Mesothelial cell of epicardium (in vitro differentiated cells): Measurements from ENCODE around the gene CHRNE. TPM values are rescaled to one million over a fixed set of nuclear protein-coding genes. Genes with fewer than 3 reads are reported as not detected.
A peak's percentile ranks its signal among the peaks of the same experiment; 100 is the strongest.

Source experiments
- DNase-seq, 2 experiments: peaks; one replicate each; pipeline ENCODE4 v3.0.0; 2021; ENCODE audit warnings: low spot score in 2 of 2; ENCODE audit not compliant: unreplicated experiment in 2 of 2
- H3K27ac Mint-ChIP-seq: 2 replicates; pipeline ENCODE4 v1.8.0; 2021; ENCODE audit warnings: mixed read lengths
- H3K27me3 Mint-ChIP-seq: 2 replicates; pipeline ENCODE4 v1.8.0; 2021; ENCODE audit warnings: low read depth, mixed read lengths
- H3K36me3 Mint-ChIP-seq: 2 replicates; pipeline ENCODE4 v1.8.0; 2021; ENCODE audit warnings: mixed read lengths
- H3K4me1 Mint-ChIP-seq: 2 replicates; pipeline ENCODE4 v1.8.0; 2021; ENCODE audit warnings: mixed read lengths
- H3K4me3 Mint-ChIP-seq: 2 replicates; pipeline ENCODE4 v1.8.0; 2021; ENCODE audit warnings: mild to moderate bottlenecking, moderate library complexity, mixed read lengths
- H3K9me3 Mint-ChIP-seq: 2 replicates; pipeline ENCODE4 v1.8.0; 2021; ENCODE audit warnings: mixed read lengths
- total RNA-seq: library from RNA; stranded (reverse); gene quantifications from 3 replicates; pipeline ENCODE4 v1.2.1, GENCODE V29; 2021
- TF ChIP-seq, protein P1 (sequence below): fragments of 200-600 bp; sonication (generic); IDR thresholded peaks from one replicate; pipeline ENCODE4 v1.5.0; 2021; ENCODE audit warnings: antibody characterized with exemption; ENCODE audit not compliant: unreplicated experiment

The CHRNE gene
- total RNA-seq, 1 donor from 2014 or later = 1.5 TPM

- H3K4me1 Mint-ChIP-seq = peaks cover 39% of the 10 kb centered on the region
- no peaks in the 10 kb centered on the region for H3K27me3 Mint-ChIP-seq
- H3K27ac Mint-ChIP-seq = peak overlapping the region; percentile 99
- TF ChIP-seq, protein P1, sequence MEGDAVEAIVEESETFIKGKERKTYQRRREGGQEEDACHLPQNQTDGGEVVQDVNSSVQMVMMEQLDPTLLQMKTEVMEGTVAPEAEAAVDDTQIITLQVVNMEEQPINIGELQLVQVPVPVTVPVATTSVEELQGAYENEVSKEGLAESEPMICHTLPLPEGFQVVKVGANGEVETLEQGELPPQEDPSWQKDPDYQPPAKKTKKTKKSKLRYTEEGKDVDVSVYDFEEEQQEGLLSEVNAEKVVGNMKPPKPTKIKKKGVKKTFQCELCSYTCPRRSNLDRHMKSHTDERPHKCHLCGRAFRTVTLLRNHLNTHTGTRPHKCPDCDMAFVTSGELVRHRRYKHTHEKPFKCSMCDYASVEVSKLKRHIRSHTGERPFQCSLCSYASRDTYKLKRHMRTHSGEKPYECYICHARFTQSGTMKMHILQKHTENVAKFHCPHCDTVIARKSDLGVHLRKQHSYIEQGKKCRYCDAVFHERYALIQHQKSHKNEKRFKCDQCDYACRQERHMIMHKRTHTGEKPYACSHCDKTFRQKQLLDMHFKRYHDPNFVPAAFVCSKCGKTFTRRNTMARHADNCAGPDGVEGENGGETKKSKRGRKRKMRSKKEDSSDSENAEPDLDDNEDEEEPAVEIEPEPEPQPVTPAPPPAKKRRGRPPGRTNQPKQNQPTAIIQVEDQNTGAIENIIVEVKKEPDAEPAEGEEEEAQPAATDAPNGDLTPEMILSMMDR = no peak
- H3K9me3 Mint-ChIP-seq = no peaks in the 10 kb centered on the region
- no peak for DNase-seq
- peaks cover 8% of the 10 kb centered on the region for H3K36me3 Mint-ChIP-seq
- H3K4me3 Mint-ChIP-seq = peak overlapping the region; percentile 87
Observed at GRCh38 chr17:4941319-4941610, 38.4 kb upstream of the CHRNE start.

GRCh38 chr17:4940555-4941318 lies 37.8 kb upstream of the CHRNE start:
- peak overlapping the region; percentile 99 for H3K27ac Mint-ChIP-seq
- H3K4me1 Mint-ChIP-seq = peaks cover 36% of the 10 kb centered on the region
- no peaks in the 10 kb centered on the region for H3K9me3 Mint-ChIP-seq
- peak overlapping the region; percentile 87 for H3K4me3 Mint-ChIP-seq
- DNase-seq = peak in 1 of 2 experiments; percentile 43
- H3K36me3 Mint-ChIP-seq = peaks cover 10% of the 10 kb centered on the region
- TF ChIP-seq, protein P1 = no peak
- no peaks in the 10 kb centered on the region for H3K27me3 Mint-ChIP-seq

- peaks cover 29% of the 10 kb centered on the region for H3K4me1 Mint-ChIP-seq
- H3K27me3 Mint-ChIP-seq = no peaks in the 10 kb centered on the region
- H3K27ac Mint-ChIP-seq = peak within 1 kb of the TSS; percentile 99
- H3K9me3 Mint-ChIP-seq = no peaks in the 10 kb centered on the region
- peak within 1 kb of the TSS; percentile 87 for H3K4me3 Mint-ChIP-seq
- TF ChIP-seq, protein P1 = no peak
- peak; percentile 89 to 92 for DNase-seq
- H3K36me3 Mint-ChIP-seq = peaks cover 2% of the 10 kb centered on the region
Observed at GRCh38 chr17:4939796-4940554, 37.1 kb upstream of the CHRNE start, which contains the start of the genes RNF167 and SLC25A11. Gene RNF167, plus strand, starts transcription at chr17:4940268. Its CDS starts 642 bp downstream, at chr17:4940910. Gene SLC25A11, minus strand, starts transcription at chr17:4940046. Its CDS starts 136 bp downstream, at chr17:4939910.

- no peak for DNase-seq
- Mint-ChIP-seq H3K4me3 (peak overlapping the region; percentile 87), H3K9me3 (no peaks in the 10 kb centered on the region), H3K36me3 (peaks cover 2% of the 10 kb centered on the region), H3K27ac (peak overlapping the region; percentile 91), H3K27me3 (no peaks in the 10 kb centered on the region), H3K4me1 (peaks cover 29% of the 10 kb centered on the region)
- TF ChIP-seq, protein P1 = no peak
Observed at GRCh38 chr17:4939546-4939795, 36.6 kb upstream of the CHRNE start.

DNA sequence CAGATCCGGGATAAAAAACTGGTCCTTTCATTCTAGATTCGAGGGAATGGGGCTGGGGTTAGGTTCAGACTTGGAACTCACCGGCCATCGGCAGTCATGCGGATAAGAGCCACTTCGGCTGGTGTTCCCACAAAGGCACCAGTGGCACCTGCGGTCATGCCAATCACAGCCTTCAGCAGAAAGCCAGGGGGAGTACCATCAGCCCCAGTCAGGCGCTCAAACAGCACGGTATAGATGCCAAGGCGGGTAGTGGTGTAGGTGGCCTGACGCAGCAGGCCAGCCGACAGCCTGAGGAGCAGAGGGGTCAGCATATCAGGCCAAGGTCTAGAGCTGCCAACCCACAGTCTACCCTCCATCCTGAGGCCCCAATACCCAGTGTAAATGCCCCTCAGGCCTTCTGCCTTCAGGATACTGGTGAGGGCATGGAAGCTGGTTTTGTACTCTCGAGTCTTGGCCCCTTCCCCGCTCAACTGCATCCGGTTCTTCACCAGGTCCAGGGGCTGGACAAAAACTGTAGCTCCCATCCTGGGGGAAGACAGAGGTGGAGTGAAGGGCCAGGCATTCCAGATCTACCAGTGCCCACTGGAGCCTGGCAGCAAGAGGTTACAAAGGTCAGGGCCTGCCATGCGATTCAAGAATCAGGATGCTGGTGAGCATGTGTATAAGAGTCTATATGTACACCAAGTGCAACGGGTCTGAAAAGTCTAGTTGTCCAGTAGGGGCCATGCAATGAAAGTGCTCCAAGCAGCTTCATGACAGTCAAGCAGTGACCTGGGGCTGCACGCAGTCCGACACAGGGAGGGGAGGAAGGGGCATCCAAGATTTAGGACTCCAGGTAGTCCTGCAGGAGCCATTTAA lies 36.0 kb upstream of the CHRNE start:
- no peak for DNase-seq
- Mint-ChIP-seq H3K27ac (peak overlapping the region; percentile 91), H3K36me3 (peaks cover 2% of the 10 kb centered on the region), H3K4me3 (peak overlapping the region; percentile 87), H3K4me1 (peaks cover 34% of the 10 kb centered on the region), H3K9me3 (no peaks in the 10 kb centered on the region), H3K27me3 (no peaks in the 10 kb centered on the region)
- TF ChIP-seq, protein P1 = no peak
